GM23338 (cell line): ENCODE data around the gene CCDC30. TPM values are rescaled to one million over a fixed set of nuclear protein-coding genes. Genes with fewer than 3 reads are reported as not detected.

Experiments used
- ATAC-seq: fragments of 200-7000 bp; cut with Tn5 transposase; 3 replicates; pipeline ENCODE4 v1.9.1; 2020
- DNase-seq: peaks from one replicate; pipeline ENCODE4 v3.0.0-alpha.2; 2015; ENCODE audit warnings: low spot score
- H2AFZ ChIP-seq: fragments of 200-600 bp; sonication (generic); 2 replicates; pipeline ENCODE4 v1.8.0; 2016; ENCODE audit warnings: antibody characterized with exemption, mild to moderate bottlenecking, moderate library complexity
- H3F3A ChIP-seq: fragments of 200-600 bp; sonication (generic); replicated peaks from 2 replicates; pipeline ENCODE4 v1.8.0; 2017; ENCODE audit warnings: antibody characterized with exemption, mixed run types, low read depth
- H3K27ac ChIP-seq: fragments of 200-600 bp; sonication (generic); 2 replicates; pipeline ENCODE4 v1.6.1; 2016; ENCODE audit warnings: low read depth
- H3K27me3 ChIP-seq: fragments of 200-600 bp; sonication (generic); 2 replicates; pipeline ENCODE4 v1.8.0; 2016; ENCODE audit warnings: mild to moderate bottlenecking, mixed run types, moderate library complexity; ENCODE audit not compliant: insufficient read depth
- H3K36me3 ChIP-seq: fragments of 200-600 bp; sonication (generic); 2 replicates; pipeline ENCODE4 v1.8.0; 2016; ENCODE audit warnings: mild to moderate bottlenecking; ENCODE audit not compliant: insufficient read depth
- H3K4me1 ChIP-seq: fragments of 200-600 bp; sonication (generic); 2 replicates; pipeline ENCODE4 v1.8.0; 2016; ENCODE audit warnings: mild to moderate bottlenecking, moderate library complexity; ENCODE audit not compliant: insufficient read depth
- H3K4me2 ChIP-seq: fragments of 200-600 bp; sonication (generic); 2 replicates; pipeline ENCODE4 v1.7.1; 2017; ENCODE audit warnings: mixed run types
- H3K4me3 ChIP-seq: fragments of 200-600 bp; sonication (generic); 2 replicates; pipeline ENCODE4 v1.6.1; 2016; ENCODE audit warnings: mixed run types
- H3K79me2 ChIP-seq: fragments of 200-600 bp; sonication (generic); replicated peaks from 2 replicates; pipeline ENCODE4 v1.8.0; 2017; ENCODE audit warnings: mild to moderate bottlenecking; ENCODE audit not compliant: insufficient read depth
- H3K9me2 ChIP-seq: fragments of 200-600 bp; sonication (generic); 2 replicates; pipeline ENCODE4 v1.8.0; 2017; ENCODE audit not compliant: insufficient read depth
- H4K20me1 ChIP-seq: fragments of 200-600 bp; sonication (generic); replicated peaks from 2 replicates; pipeline ENCODE4 v1.8.0; 2017; ENCODE audit warnings: mild to moderate bottlenecking; ENCODE audit not compliant: insufficient read depth
- H3K27ac Mint-ChIP-seq: 2 replicates; pipeline ENCODE4 v1.8.0; 2020; ENCODE audit warnings: inconsistent platforms, mild to moderate bottlenecking, moderate library complexity, mixed read lengths
- H3K27me3 Mint-ChIP-seq: 3 replicates; pipeline ENCODE4 v1.8.0; 2022; ENCODE audit warnings: low read depth, mild to moderate bottlenecking, moderate library complexity, mixed read lengths, inconsistent platforms; ENCODE audit not compliant: insufficient read depth, poor library complexity
- H3K36me3 Mint-ChIP-seq: 3 replicates; pipeline ENCODE4 v1.8.0; 2021; ENCODE audit warnings: low read depth, mild to moderate bottlenecking, inconsistent platforms, moderate library complexity, mixed read lengths
- H3K4me1 Mint-ChIP-seq: 3 replicates; pipeline ENCODE4 v1.8.0; 2020; ENCODE audit warnings: mild to moderate bottlenecking, inconsistent platforms, mixed read lengths
- H3K4me3 Mint-ChIP-seq: 3 replicates; pipeline ENCODE4 v1.8.0; 2021; ENCODE audit warnings: moderate library complexity, mild to moderate bottlenecking, inconsistent platforms, mixed read lengths
- H3K9me3 Mint-ChIP-seq: 3 replicates; pipeline ENCODE4 v1.8.0; 2020; ENCODE audit warnings: moderate library complexity, mild to moderate bottlenecking, inconsistent platforms, mixed read lengths
- CREB1 ChIP-seq: fragments of 250-450 bp; sonication (Bioruptor Pico); IDR thresholded peaks from 2 replicates; pipeline ENCODE4 v1.5.0; 2020; ENCODE audit warnings: low read depth, mild to moderate bottlenecking, moderate library complexity
- CTCF ChIP-seq, 2 experiments: fragments of 200-600 bp in 1 of 2; sonication (generic) in 1 of 2; conservative IDR thresholded peaks; 2 replicates each; pipeline versions ENCODE4 v1.5.1 to v1.6.1; 2016 to 2017; ENCODE audit warnings: antibody characterized with exemption in 2 of 2, low read depth in 2 of 2, mild to moderate bottlenecking in 2 of 2, moderate library complexity in 1 of 2
- ETS1 ChIP-seq: IDR thresholded peaks from 2 replicates; pipeline ENCODE4 v1.6.1; 2016; ENCODE audit warnings: antibody characterized with exemption
- EZH2 ChIP-seq: fragments of 200-600 bp; sonication (generic); IDR thresholded peaks from one replicate; pipeline ENCODE4 v1.8.0; 2017; ENCODE audit warnings: antibody characterized with exemption, mild to moderate bottlenecking, low read depth; ENCODE audit not compliant: unreplicated experiment
- EZH2phosphoT487 ChIP-seq: fragments of 200-600 bp; sonication (generic); IDR thresholded peaks from one replicate; pipeline ENCODE4 v1.8.1; 2018; ENCODE audit warnings: antibody characterized with exemption; ENCODE audit not compliant: unreplicated experiment
- JUNB ChIP-seq: IDR thresholded peaks from one replicate; pipeline ENCODE4 v1.6.1; 2016; ENCODE audit warnings: antibody characterized with exemption; ENCODE audit not compliant: unreplicated experiment
- NANOG ChIP-seq: IDR thresholded peaks from 2 replicates; pipeline ENCODE4 v1.6.1; 2016; ENCODE audit warnings: antibody characterized with exemption, borderline replicate concordance
- POLR2AphosphoS5 ChIP-seq: IDR thresholded peaks from 2 replicates; pipeline ENCODE4 v1.6.1; 2016; ENCODE audit warnings: antibody characterized with exemption, low read depth
- STAT1 ChIP-seq: IDR thresholded peaks from one replicate; pipeline ENCODE4 v1.6.1; 2016; ENCODE audit warnings: antibody characterized with exemption; ENCODE audit not compliant: unreplicated experiment
- ZNF114 ChIP-seq: fragments of 250-450 bp; sonication (Bioruptor Pico); IDR thresholded peaks from 2 replicates; pipeline ENCODE4 v1.5.0; 2020; ENCODE audit warnings: mild to moderate bottlenecking, moderate library complexity
- ZNF331 ChIP-seq: fragments of 250-450 bp; sonication (Bioruptor Pico); IDR thresholded peaks from 2 replicates; pipeline ENCODE4 v1.5.0; 2020; ENCODE audit warnings: low read depth, mild to moderate bottlenecking, moderate library complexity
- polyA plus RNA-seq: library from polyadenylated mRNA; unstranded; fragments of >200 nt; fragmentation: Nextera tagmentation; extraction: Ambion mirVana; gene quantifications from 2 replicates; pipeline ENCODE4 v1.2.1, GENCODE V29; 2016
- total RNA-seq: library from RNA; depleted of rRNA; stranded (reverse); fragments of >200 nt; shearing (Covaris generic); gene quantifications from 2 replicates; pipeline ENCODE4 v1.2.3, GENCODE V29; 2014
- TF ChIP-seq, protein P1 (sequence below): fragments of 250-450 bp; sonication (Bioruptor Pico); IDR thresholded peaks from 2 replicates; pipeline ENCODE4 v1.5.0; 2020; ENCODE audit warnings: mild to moderate bottlenecking, moderate library complexity
- TF ChIP-seq, protein P2 (sequence below): IDR thresholded peaks from one replicate; pipeline ENCODE4 v1.6.1; 2018; ENCODE audit warnings: antibody characterized with exemption; ENCODE audit not compliant: unreplicated experiment

Gene CCDC30
- total and polyA plus RNA-seq, 2 experiments from 2014 or later: 0.56 to 1.8 TPM

DNA sequence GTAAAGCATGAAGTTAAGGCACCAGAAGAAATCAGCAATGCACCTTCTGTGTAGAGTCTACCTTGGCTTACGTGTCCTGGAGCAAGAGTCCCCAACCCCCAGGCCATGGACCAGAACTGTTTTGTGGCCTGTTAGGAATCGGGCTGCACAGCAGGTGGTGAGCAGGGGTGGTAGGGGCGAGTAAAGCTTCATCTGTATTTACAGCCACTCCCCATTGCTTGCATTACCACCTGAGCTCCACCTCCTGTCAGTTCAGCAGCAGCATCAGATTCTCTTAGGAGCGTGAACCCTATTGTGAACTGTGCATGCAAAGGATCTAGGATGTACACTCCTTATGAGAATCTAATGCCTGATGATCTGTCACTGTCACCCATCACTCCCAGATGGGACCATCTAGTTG is 28.7 kb upstream of the CCDC30 start:
- Mint-ChIP-seq H3K36me3 (no peaks in the 10 kb centered on the region), H3K4me3 (no peak overlapping the region), H3K9me3 (no peaks in the 10 kb centered on the region; the same call in 2 of the 3 replicates), H3K27ac (no peak overlapping the region), H3K27me3 (no peaks in the 10 kb centered on the region), H3K4me1 (peaks cover 11% of the 10 kb centered on the region; the same call in 2 of the 3 replicates)
- no peak for TF ChIP-seq CTCF (conservative IDR thresholded peaks at IDR 0.05; ENCODE audit: low read depth in 2 of 2)
- TF ChIP-seq CREB1 (CRISPR knock-in tag): no peak
- no peak for TF ChIP-seq STAT1
- TF ChIP-seq, protein P1, sequence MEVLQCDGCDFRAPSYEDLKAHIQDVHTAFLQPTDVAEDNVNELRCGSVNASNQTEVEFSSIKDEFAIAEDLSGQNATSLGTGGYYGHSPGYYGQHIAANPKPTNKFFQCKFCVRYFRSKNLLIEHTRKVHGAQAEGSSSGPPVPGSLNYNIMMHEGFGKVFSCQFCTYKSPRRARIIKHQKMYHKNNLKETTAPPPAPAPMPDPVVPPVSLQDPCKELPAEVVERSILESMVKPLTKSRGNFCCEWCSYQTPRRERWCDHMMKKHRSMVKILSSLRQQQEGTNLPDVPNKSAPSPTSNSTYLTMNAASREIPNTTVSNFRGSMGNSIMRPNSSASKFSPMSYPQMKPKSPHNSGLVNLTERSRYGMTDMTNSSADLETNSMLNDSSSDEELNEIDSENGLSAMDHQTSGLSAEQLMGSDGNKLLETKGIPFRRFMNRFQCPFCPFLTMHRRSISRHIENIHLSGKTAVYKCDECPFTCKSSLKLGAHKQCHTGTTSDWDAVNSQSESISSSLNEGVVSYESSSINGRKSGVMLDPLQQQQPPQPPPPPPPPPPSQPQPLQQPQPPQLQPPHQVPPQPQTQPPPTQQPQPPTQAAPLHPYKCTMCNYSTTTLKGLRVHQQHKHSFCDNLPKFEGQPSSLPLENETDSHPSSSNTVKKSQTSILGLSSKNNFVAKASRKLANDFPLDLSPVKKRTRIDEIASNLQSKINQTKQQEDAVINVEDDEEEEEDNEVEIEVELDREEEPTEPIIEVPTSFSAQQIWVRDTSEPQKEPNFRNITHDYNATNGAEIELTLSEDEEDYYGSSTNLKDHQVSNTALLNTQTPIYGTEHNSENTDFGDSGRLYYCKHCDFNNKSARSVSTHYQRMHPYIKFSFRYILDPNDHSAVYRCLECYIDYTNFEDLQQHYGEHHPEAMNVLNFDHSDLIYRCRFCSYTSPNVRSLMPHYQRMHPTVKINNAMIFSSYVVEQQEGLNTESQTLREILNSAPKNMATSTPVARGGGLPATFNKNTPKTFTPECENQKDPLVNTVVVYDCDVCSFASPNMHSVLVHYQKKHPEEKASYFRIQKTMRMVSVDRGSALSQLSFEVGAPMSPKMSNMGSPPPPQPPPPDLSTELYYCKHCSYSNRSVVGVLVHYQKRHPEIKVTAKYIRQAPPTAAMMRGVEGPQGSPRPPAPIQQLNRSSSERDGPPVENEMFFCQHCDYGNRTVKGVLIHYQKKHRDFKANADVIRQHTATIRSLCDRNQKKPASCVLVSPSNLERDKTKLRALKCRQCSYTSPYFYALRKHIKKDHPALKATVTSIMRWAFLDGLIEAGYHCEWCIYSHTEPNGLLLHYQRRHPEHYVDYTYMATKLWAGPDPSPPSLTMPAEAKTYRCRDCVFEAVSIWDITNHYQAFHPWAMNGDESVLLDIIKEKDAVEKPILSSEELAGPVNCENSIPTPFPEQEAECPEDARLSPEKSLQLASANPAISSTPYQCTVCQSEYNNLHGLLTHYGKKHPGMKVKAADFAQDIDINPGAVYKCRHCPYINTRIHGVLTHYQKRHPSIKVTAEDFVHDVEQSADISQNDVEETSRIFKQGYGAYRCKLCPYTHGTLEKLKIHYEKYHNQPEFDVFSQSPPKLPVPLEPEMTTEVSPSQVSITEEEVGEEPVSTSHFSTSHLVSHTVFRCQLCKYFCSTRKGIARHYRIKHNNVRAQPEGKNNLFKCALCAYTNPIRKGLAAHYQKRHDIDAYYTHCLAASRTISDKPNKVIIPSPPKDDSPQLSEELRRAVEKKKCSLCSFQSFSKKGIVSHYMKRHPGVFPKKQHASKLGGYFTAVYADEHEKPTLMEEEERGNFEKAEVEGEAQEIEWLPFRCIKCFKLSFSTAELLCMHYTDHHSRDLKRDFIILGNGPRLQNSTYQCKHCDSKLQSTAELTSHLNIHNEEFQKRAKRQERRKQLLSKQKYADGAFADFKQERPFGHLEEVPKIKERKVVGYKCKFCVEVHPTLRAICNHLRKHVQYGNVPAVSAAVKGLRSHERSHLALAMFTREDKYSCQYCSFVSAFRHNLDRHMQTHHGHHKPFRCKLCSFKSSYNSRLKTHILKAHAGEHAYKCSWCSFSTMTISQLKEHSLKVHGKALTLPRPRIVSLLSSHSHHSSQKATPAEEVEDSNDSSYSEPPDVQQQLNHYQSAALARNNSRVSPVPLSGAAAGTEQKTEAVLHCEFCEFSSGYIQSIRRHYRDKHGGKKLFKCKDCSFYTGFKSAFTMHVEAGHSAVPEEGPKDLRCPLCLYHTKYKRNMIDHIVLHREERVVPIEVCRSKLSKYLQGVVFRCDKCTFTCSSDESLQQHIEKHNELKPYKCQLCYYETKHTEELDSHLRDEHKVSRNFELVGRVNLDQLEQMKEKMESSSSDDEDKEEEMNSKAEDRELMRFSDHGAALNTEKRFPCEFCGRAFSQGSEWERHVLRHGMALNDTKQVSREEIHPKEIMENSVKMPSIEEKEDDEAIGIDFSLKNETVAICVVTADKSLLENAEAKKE (CRISPR knock-in tag): no peak
- no peak for TF ChIP-seq POLR2AphosphoS5
- no peak for TF ChIP-seq ETS1
- TF ChIP-seq JUNB: no peak
- TF ChIP-seq EZH2: no peak
- no peak for TF ChIP-seq EZH2phosphoT487
- TF ChIP-seq ZNF114 (CRISPR knock-in tag): no peak
- TF ChIP-seq, protein P2, sequence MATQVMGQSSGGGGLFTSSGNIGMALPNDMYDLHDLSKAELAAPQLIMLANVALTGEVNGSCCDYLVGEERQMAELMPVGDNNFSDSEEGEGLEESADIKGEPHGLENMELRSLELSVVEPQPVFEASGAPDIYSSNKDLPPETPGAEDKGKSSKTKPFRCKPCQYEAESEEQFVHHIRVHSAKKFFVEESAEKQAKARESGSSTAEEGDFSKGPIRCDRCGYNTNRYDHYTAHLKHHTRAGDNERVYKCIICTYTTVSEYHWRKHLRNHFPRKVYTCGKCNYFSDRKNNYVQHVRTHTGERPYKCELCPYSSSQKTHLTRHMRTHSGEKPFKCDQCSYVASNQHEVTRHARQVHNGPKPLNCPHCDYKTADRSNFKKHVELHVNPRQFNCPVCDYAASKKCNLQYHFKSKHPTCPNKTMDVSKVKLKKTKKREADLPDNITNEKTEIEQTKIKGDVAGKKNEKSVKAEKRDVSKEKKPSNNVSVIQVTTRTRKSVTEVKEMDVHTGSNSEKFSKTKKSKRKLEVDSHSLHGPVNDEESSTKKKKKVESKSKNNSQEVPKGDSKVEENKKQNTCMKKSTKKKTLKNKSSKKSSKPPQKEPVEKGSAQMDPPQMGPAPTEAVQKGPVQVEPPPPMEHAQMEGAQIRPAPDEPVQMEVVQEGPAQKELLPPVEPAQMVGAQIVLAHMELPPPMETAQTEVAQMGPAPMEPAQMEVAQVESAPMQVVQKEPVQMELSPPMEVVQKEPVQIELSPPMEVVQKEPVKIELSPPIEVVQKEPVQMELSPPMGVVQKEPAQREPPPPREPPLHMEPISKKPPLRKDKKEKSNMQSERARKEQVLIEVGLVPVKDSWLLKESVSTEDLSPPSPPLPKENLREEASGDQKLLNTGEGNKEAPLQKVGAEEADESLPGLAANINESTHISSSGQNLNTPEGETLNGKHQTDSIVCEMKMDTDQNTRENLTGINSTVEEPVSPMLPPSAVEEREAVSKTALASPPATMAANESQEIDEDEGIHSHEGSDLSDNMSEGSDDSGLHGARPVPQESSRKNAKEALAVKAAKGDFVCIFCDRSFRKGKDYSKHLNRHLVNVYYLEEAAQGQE: no peak
- no peak for TF ChIP-seq ZNF331 (CRISPR knock-in tag)
- TF ChIP-seq NANOG: no peak
- Histone ChIP-seq H3K79me2 (no peaks in the 10 kb centered on the region), H2AFZ (no peak overlapping the region), H3K4me1 (no peaks in the 10 kb centered on the region), H3K4me2 (no peak overlapping the region), H3F3A (no peaks in the 10 kb centered on the region), H3K27me3 (no peaks in the 10 kb centered on the region), H3K9me2 (no peaks in the 10 kb centered on the region), H3K4me3 (no peak overlapping the region), H3K36me3 (no peaks in the 10 kb centered on the region), H3K27ac (no peak overlapping the region), H4K20me1 (no peaks in the 10 kb centered on the region)
- ATAC-seq: no peak
- no peak for DNase-seq
